ENCODE data around the gene GLS. TPM values are rescaled to one million over a fixed set of nuclear protein-coding genes. Genes with fewer than 3 reads are reported as not detected.

The GLS gene
- polyA plus RNA-seq, 2 donors: 8.5 to 9.4 TPM

DNA sequence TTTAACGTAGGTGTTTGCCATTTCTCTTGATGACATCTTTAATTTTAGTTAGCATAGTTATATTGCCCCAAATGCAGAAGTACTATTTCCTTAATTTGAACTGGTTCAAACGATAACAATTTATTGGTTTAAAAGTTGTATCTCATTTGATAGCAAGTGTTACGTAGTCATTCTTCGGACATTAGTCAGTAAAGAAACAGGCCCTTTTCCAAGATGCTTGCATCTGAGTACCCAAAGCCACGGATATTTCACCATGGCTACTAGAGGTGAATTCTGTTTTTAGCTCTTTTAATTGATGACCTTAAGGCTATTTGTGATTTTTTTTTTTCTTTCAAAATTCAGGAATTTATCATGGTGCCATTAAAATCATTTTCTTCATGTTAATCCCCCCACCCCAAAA lies 32.1 kb downstream of the GLS start:
- Histone ChIP-seq H3K27ac (ENCODE audit: low read depth in 2 of 2, low read length in 1 of 2) (no peak overlapping the region), H3K36me3 (ENCODE audit: control insufficient read depth in 2 of 2, insufficient read depth in 2 of 2, low read length in 1 of 2) (no peaks in the 10 kb centered on the region), H3K4me3 (ENCODE audit: low read depth in 1 of 2, low read length in 2 of 2) (no peak overlapping the region), H3K4me1 (ENCODE audit: control insufficient read depth in 2 of 2, insufficient read depth in 2 of 2, low read length in 1 of 2) (no peaks in the 10 kb centered on the region), H3K9me3 (ENCODE audit: control insufficient read depth in 2 of 2, insufficient read depth in 1 of 2, low read depth in 1 of 2, low read length in 1 of 2) (no peaks in the 10 kb centered on the region), H3K27me3 (ENCODE audit: control insufficient read depth in 1 of 2, insufficient read depth in 2 of 2, low read length in 2 of 2) (no peaks in the 10 kb centered on the region)
- 94% methylated on average over 5 of the region's 5 CpGs for WGBS, 2 donors

DNA sequence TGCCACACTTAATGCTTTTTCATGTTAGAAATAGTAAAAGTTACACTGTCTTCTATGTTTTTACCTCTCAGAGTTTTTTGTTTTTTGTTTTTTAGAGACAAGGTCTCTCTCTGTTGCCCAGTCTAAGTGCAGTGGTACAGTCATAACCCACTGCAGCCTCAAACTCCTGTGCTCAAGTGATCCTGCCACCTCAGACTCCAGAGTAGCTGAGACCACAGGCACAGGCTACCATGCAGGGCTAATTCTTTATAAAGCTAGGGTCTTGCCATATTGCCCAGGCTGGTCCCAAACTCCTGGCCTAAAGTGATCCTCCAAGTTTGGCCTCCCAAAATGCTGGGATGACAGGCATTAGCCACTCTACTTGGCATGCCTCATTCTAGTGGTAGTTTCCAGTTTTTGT lies 33.1 kb downstream of the GLS start:
- H3K27me3 ChIP-seq (ENCODE audit: control insufficient read depth in 1 of 2, insufficient read depth in 2 of 2, low read length in 2 of 2): no peaks in the 10 kb centered on the region
- no peaks in the 10 kb centered on the region for H3K36me3 ChIP-seq (ENCODE audit: control insufficient read depth in 2 of 2, insufficient read depth in 2 of 2, low read length in 1 of 2)

DNA sequence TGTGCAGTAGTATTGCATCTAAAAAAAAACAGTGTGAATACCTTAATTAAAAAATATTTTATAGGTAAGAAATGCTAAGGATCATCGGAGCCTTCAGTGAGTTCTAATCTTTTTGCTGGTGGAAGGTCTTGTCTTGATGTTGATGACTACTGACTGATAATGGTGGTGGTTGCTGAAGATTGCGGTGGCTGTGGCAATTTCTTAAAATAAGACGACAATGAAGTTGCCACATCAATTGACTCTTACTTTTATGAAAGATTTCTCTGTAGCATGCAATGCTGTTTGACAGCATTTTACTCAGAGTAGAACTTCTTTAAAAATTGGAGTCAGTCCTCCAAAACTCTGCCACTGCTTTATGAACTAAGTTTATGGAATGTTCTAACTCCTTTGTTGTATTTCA lies 36.2 kb downstream of the GLS start:
- no peak overlapping the region for H3K27ac ChIP-seq (ENCODE audit: low read depth in 2 of 2, low read length in 1 of 2)
- no peaks in the 10 kb centered on the region for H3K36me3 ChIP-seq (ENCODE audit: control insufficient read depth in 2 of 2, insufficient read depth in 2 of 2, low read length in 1 of 2)
- H3K9me3 ChIP-seq (ENCODE audit: control insufficient read depth in 2 of 2, insufficient read depth in 1 of 2, low read depth in 1 of 2, low read length in 1 of 2): no peaks in the 10 kb centered on the region
- no peaks in the 10 kb centered on the region for H3K27me3 ChIP-seq (ENCODE audit: control insufficient read depth in 1 of 2, insufficient read depth in 2 of 2, low read length in 2 of 2)
- no peak overlapping the region for H3K4me3 ChIP-seq (ENCODE audit: low read depth in 1 of 2, low read length in 2 of 2)
- whole genome bisulfite sequencing, 2 donors: 67 to 81% methylated on average over 3 of the region's 3 CpGs
- H3K4me1 ChIP-seq (ENCODE audit: control insufficient read depth in 2 of 2, insufficient read depth in 2 of 2, low read length in 1 of 2): no peaks in the 10 kb centered on the region

More for the DNA sequence above, 33.1 kb downstream of the GLS start:
- Histone ChIP-seq H3K9me3 (ENCODE audit: control insufficient read depth in 2 of 2, insufficient read depth in 1 of 2, low read depth in 1 of 2, low read length in 1 of 2) (no peaks in the 10 kb centered on the region), H3K4me1 (ENCODE audit: control insufficient read depth in 2 of 2, insufficient read depth in 2 of 2, low read length in 1 of 2) (no peaks in the 10 kb centered on the region), H3K4me3 (ENCODE audit: low read depth in 1 of 2, low read length in 2 of 2) (no peak overlapping the region), H3K27ac (ENCODE audit: low read depth in 2 of 2, low read length in 1 of 2) (no peak overlapping the region)

DNA sequence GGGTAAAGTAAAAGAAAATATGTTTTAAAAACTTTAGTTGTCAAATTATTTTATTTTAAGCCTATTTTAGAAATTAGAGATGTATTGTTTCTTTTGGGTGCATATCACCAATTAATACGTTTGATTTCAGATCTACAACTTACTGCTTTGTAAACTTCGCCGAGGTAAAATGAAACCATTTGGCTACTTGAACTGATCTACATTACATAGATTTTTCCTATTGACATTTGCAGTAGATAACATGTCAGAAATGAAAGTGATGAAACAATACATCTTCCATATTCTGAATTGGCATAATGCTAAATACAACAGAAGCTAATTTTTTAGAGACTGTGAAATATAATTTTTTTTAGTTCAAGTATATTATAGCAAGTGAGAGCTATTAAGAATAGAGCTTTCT lies 39.5 kb downstream of the GLS start:
- H3K4me1 ChIP-seq (ENCODE audit: control insufficient read depth in 2 of 2, insufficient read depth in 2 of 2, low read length in 1 of 2): no peaks in the 10 kb centered on the region
- 87 to 92% methylated on average over 3 of the region's 3 CpGs for WGBS, 2 donors
- no peak overlapping the region for H3K27ac ChIP-seq (ENCODE audit: low read depth in 2 of 2, low read length in 1 of 2)
- no peaks in the 10 kb centered on the region for H3K27me3 ChIP-seq (ENCODE audit: control insufficient read depth in 1 of 2, insufficient read depth in 2 of 2, low read length in 2 of 2)
- peaks cover 0 to 2% of the 10 kb centered on the region in 2 donors for H3K36me3 ChIP-seq (ENCODE audit: control insufficient read depth in 2 of 2, insufficient read depth in 2 of 2, low read length in 1 of 2)
- no peaks in the 10 kb centered on the region for H3K9me3 ChIP-seq (ENCODE audit: control insufficient read depth in 2 of 2, insufficient read depth in 1 of 2, low read depth in 1 of 2, low read length in 1 of 2)
- no peak overlapping the region for H3K4me3 ChIP-seq (ENCODE audit: low read depth in 1 of 2, low read length in 2 of 2)

DNA sequence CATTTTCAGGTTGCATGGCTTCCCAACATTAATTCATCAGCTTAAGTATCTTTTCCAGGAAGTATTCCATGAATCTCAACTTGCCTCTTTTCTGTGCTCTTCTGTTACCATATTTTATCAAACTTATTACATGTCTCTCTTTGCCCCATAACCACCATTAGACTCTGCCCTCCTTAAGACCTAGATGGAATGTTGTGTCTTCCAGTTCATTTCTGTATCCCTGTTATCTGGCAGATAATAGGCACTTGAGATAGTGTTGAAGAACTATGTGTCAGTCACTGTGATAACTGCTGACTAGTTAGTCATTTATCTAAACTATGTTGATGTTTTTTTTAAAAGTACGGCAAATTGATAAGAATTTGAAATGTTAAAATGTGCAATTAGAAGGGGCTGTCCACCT lies 41.8 kb downstream of the GLS start:
- H3K4me1 ChIP-seq (ENCODE audit: control insufficient read depth in 2 of 2, insufficient read depth in 2 of 2, low read length in 1 of 2): no peaks in the 10 kb centered on the region
- H3K4me3 ChIP-seq (ENCODE audit: low read depth in 1 of 2, low read length in 2 of 2): no peak overlapping the region
- peaks cover 0 to 4% of the 10 kb centered on the region in 2 donors for H3K36me3 ChIP-seq (ENCODE audit: control insufficient read depth in 2 of 2, insufficient read depth in 2 of 2, low read length in 1 of 2)
- H3K27me3 ChIP-seq (ENCODE audit: control insufficient read depth in 1 of 2, insufficient read depth in 2 of 2, low read length in 2 of 2): no peaks in the 10 kb centered on the region
- H3K9me3 ChIP-seq (ENCODE audit: control insufficient read depth in 2 of 2, insufficient read depth in 1 of 2, low read depth in 1 of 2, low read length in 1 of 2): no peaks in the 10 kb centered on the region
- 78 to 93% methylated on average over 1 of the region's 1 CpG for WGBS, 2 donors
- H3K27ac ChIP-seq (ENCODE audit: low read depth in 2 of 2, low read length in 1 of 2): no peak overlapping the region

DNA sequence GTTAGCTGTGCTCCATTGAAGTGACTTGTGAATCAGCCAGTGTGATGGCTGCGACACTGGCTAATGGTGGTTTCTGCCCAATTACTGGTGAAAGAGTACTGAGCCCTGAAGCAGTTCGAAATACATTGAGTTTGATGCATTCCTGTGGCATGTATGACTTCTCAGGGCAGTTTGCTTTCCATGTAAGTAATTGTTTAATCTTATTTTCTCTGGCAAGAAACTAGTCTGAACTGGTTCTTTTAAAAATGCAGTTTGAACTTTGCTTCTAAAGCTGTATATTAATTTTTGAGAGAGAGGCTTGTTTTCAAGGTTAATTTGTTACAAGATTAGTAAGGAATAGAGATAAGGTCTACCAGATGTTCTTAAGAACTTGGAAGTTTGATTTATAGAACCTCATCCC lies 46.7 kb downstream of the GLS start:
- Histone ChIP-seq H3K4me3 (ENCODE audit: low read depth in 1 of 2, low read length in 2 of 2) (no peak overlapping the region), H3K27ac (ENCODE audit: low read depth in 2 of 2, low read length in 1 of 2) (no peak overlapping the region), H3K9me3 (ENCODE audit: control insufficient read depth in 2 of 2, insufficient read depth in 1 of 2, low read depth in 1 of 2, low read length in 1 of 2) (no peaks in the 10 kb centered on the region), H3K27me3 (ENCODE audit: control insufficient read depth in 1 of 2, insufficient read depth in 2 of 2, low read length in 2 of 2) (no peaks in the 10 kb centered on the region), H3K4me1 (ENCODE audit: control insufficient read depth in 2 of 2, insufficient read depth in 2 of 2, low read length in 1 of 2) (no peaks in the 10 kb centered on the region), H3K36me3 (ENCODE audit: control insufficient read depth in 2 of 2, insufficient read depth in 2 of 2, low read length in 1 of 2) (peaks cover 0 to 7% of the 10 kb centered on the region in 2 donors)
- 45 to 57% methylated on average over 2 of the region's 2 CpGs for WGBS, 2 donors

DNA sequence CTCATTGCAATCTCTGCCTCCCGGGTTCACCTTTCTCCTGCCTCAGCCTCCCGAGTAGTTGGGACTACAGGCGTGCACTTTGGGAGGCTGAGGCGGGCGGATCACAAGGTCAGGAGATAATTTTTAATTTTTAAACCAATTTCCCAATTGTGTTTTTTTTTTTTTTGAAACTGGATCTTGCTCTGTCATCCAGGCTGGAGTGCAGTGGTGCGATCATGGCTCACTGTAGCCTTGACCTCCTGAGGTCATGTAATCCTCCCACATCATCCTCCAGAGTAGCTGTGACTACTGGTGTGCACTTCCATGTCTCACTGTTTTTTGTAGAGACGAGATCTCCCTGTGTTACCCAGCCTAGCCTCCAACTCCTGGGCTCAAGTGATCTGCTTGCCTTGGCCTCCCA lies 49.3 kb downstream of the GLS start:
- Histone ChIP-seq H3K27me3 (ENCODE audit: control insufficient read depth in 1 of 2, insufficient read depth in 2 of 2, low read length in 2 of 2) (no peaks in the 10 kb centered on the region), H3K36me3 (ENCODE audit: control insufficient read depth in 2 of 2, insufficient read depth in 2 of 2, low read length in 1 of 2) (peaks cover 0 to 5% of the 10 kb centered on the region in 2 donors), H3K27ac (ENCODE audit: low read depth in 2 of 2, low read length in 1 of 2) (no peak overlapping the region), H3K4me3 (ENCODE audit: low read depth in 1 of 2, low read length in 2 of 2) (no peak overlapping the region), H3K4me1 (ENCODE audit: control insufficient read depth in 2 of 2, insufficient read depth in 2 of 2, low read length in 1 of 2) (no peaks in the 10 kb centered on the region), H3K9me3 (ENCODE audit: control insufficient read depth in 2 of 2, insufficient read depth in 1 of 2, low read depth in 1 of 2, low read length in 1 of 2) (no peaks in the 10 kb centered on the region)
- 91 to 96% methylated on average over 7 of the region's 7 CpGs for WGBS, 2 donors

DNA sequence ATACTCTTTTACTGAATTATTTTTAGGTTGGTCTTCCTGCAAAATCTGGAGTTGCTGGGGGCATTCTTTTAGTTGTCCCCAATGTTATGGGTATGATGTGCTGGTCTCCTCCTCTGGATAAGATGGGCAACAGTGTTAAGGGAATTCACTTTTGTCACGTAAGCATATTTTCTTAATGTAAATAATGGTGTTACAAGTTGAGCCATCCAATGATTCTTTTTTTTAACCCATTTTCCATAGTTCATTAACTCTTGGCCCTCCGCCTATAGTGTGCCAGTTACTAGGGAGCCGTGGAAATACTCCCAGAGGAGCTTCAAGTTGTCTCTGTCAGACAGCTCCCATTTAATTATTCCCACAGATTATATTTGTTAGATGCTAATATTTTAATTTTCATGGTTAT lies 49.8 kb downstream of the GLS start:
- 90 to 95% methylated on average over 3 of the region's 3 CpGs for WGBS, 2 donors
- H3K9me3 ChIP-seq (ENCODE audit: control insufficient read depth in 2 of 2, insufficient read depth in 1 of 2, low read depth in 1 of 2, low read length in 1 of 2): no peaks in the 10 kb centered on the region
- H3K4me3 ChIP-seq (ENCODE audit: low read depth in 1 of 2, low read length in 2 of 2): no peak overlapping the region
- peaks cover 0 to 5% of the 10 kb centered on the region in 2 donors for H3K36me3 ChIP-seq (ENCODE audit: control insufficient read depth in 2 of 2, insufficient read depth in 2 of 2, low read length in 1 of 2)
- no peaks in the 10 kb centered on the region for H3K27me3 ChIP-seq (ENCODE audit: control insufficient read depth in 1 of 2, insufficient read depth in 2 of 2, low read length in 2 of 2)
- no peaks in the 10 kb centered on the region for H3K4me1 ChIP-seq (ENCODE audit: control insufficient read depth in 2 of 2, insufficient read depth in 2 of 2, low read length in 1 of 2)
- H3K27ac ChIP-seq (ENCODE audit: low read depth in 2 of 2, low read length in 1 of 2): no peak overlapping the region

DNA sequence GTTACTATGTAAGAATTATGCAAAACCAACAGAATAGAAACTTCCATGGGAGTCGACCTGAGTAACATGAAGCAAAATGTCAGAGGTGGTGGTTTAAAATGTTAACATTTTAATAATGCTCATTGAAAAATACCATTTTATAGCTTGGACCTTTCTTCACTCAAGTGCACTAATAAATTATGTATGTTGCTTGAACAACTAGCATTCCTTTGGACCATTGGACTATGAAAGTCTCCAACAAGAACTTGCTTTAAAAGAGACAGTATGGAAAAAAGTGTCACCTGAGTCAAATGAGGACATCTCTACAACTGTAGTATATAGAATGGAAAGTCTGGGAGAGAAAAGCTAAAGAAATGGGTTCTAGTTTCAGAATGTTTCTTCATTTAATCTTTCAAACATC lies 51.9 kb downstream of the GLS start:
- Histone ChIP-seq H3K27ac (ENCODE audit: low read depth in 2 of 2, low read length in 1 of 2) (no peak overlapping the region), H3K27me3 (ENCODE audit: control insufficient read depth in 1 of 2, insufficient read depth in 2 of 2, low read length in 2 of 2) (no peaks in the 10 kb centered on the region), H3K4me3 (ENCODE audit: low read depth in 1 of 2, low read length in 2 of 2) (no peak overlapping the region), H3K9me3 (ENCODE audit: control insufficient read depth in 2 of 2, insufficient read depth in 1 of 2, low read depth in 1 of 2, low read length in 1 of 2) (no peaks in the 10 kb centered on the region), H3K4me1 (ENCODE audit: control insufficient read depth in 2 of 2, insufficient read depth in 2 of 2, low read length in 1 of 2) (no peaks in the 10 kb centered on the region), H3K36me3 (ENCODE audit: control insufficient read depth in 2 of 2, insufficient read depth in 2 of 2, low read length in 1 of 2) (peaks cover 0 to 3% of the 10 kb centered on the region in 2 donors)
- WGBS, 2 donors: 89 to 94% methylated on average over 1 of the region's 1 CpG

DNA sequence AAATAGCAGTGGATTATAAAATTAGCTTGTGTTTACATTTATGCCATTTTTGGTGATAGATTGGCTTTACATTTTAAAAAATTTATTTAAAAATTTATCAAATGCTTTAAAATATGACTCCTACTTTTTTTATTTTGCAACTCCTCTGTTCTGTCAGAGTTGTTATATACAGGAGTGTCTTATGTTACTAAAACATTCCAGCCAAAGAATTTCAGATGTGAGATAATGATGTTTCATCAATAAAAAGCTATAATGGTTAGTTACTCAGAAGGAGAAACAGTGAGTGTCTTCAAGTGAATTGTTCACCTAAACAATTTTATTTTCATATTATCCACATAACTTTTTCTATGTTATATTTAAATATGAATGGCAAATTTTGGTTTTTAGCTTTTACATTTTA lies 52.7 kb downstream of the GLS start:
- no peak overlapping the region for H3K4me3 ChIP-seq (ENCODE audit: low read depth in 1 of 2, low read length in 2 of 2)
- H3K27me3 ChIP-seq (ENCODE audit: control insufficient read depth in 1 of 2, insufficient read depth in 2 of 2, low read length in 2 of 2): no peaks in the 10 kb centered on the region
- no peak overlapping the region for H3K27ac ChIP-seq (ENCODE audit: low read depth in 2 of 2, low read length in 1 of 2)
- no peaks in the 10 kb centered on the region for H3K9me3 ChIP-seq (ENCODE audit: control insufficient read depth in 2 of 2, insufficient read depth in 1 of 2, low read depth in 1 of 2, low read length in 1 of 2)
- H3K4me1 ChIP-seq (ENCODE audit: control insufficient read depth in 2 of 2, insufficient read depth in 2 of 2, low read length in 1 of 2): no peaks in the 10 kb centered on the region
- peaks cover 0 to 3% of the 10 kb centered on the region in 2 donors for H3K36me3 ChIP-seq (ENCODE audit: control insufficient read depth in 2 of 2, insufficient read depth in 2 of 2, low read length in 1 of 2)
